Esophagus squamous epithelium (tissue), 5 donors: Measurements from ENCODE around the gene DET1. TPM values are rescaled to one million over a fixed set of nuclear protein-coding genes. Genes with fewer than 3 reads are reported as not detected.
"Not testable (repeated sequence)": the region's sequence is repeated elsewhere in the genome, so short reads cannot be mapped to it uniquely, and the experiment has no call there.

Source experiments
- DNase-seq: peaks from one replicate; lab custom pipeline; 2025; lab: John Stamatoyannopoulos, UW
- H3K27ac ChIP-seq, 4 donors: fragments of 200-600 bp; sonication (generic); one replicate each; pipeline ENCODE4 v1.5.1; 2016 to 2019; ENCODE audit warnings: mild to moderate bottlenecking in 1 of 4
- H3K27me3 ChIP-seq, 4 donors: fragments of 200-600 bp; sonication (generic); 1 replicate in 3 of 4; 2 replicates in 1 of 4; pipeline versions ENCODE4 v1.5.1 to v1.6.0; 2017 to 2021; ENCODE audit warnings: antibody characterized with exemption in 1 of 4
- H3K36me3 ChIP-seq, 3 donors: fragments of 200-600 bp; sonication (generic); one replicate each; pipeline ENCODE4 v1.5.1; 2016 to 2019
- H3K4me1 ChIP-seq, 3 donors: fragments of 200-600 bp; sonication (generic); one replicate each; pipeline ENCODE4 v1.5.1; 2017 to 2019
- H3K4me3 ChIP-seq, 4 donors: fragments of 200-600 bp; sonication (generic); 1 replicate in 3 of 4; 2 replicates in 1 of 4; pipeline ENCODE4 v1.5.1; 2016 to 2019; ENCODE audit warnings: mild to moderate bottlenecking in 2 of 4, moderate library complexity in 1 of 4
- H3K9me3 ChIP-seq, 3 donors: fragments of 200-600 bp; sonication (generic); one replicate each; pipeline ENCODE4 v1.5.1; 2016 to 2019
- CTCF ChIP-seq, 6 experiments: fragments of 450-650 bp in 4 of 6; fragments of 200-600 bp in 2 of 6; sonication (generic) in 2 of 6; IDR thresholded peaks; one replicate each; pipeline ENCODE4 v1.5.1; 2016 to 2019; ENCODE audit warnings: antibody characterized with exemption in 6 of 6, mild to moderate bottlenecking in 4 of 6, moderate library complexity in 4 of 6
- POLR2A ChIP-seq, 4 donors: fragments of 450-650 bp; IDR thresholded peaks; one replicate each; pipeline ENCODE4 v1.6.1; 2017; ENCODE audit warnings: antibody characterized with exemption in 4 of 4, mild to moderate bottlenecking in 4 of 4, moderate library complexity in 3 of 4
- WGBS, 2 donors: methylation state at CpG; one replicate each; pipeline ENCODE4 v1.1.5; 2018; 5-methylcytosine and 5-hydroxymethylcytosine counted together
- intact Hi-C: fragments of 100-400 bp; cut with DNase I; formaldehyde crosslinking; loops from one replicate; pipeline ENCODE4 v1.15.0; 2022
- total RNA-seq, 4 donors: library from RNA; depleted of rRNA; stranded (reverse); fragments of >200 nt; gene quantifications; one replicate each; pipeline ENCODE4 v1.1.0, GENCODE V29; 2016
- donor health status: DM: yes; HTN: yes; CAD: no.

DET1 gene
- total RNA-seq, 4 donors from 2014 or later, result 1.8 to 4.2 (median 2.3) TPM

DNA sequence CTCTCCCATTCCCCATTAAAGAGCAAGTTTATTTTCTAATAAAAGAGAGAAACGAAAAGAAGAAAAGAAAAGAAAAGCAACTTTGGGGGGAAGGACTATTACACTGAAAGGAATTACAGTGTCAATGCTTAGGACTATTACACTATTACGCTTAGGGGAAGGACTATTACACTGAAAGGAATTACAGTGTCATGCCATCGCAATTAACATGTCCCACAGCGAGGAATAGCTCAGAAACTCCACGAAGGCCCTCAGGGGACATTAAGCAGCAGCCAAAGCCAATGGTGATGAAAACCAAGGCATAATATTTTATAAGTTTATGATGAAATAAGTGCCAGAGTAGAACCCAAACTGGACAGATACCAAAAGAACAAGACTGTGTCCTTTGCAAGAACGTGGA, 22.1 kb upstream of the DET1 start:
- DNase-seq, result no peak
- no peaks in the 10 kb centered on the region for H3K9me3 ChIP-seq
- H3K27ac ChIP-seq, result no peak overlapping the region
- no peaks in the 10 kb centered on the region for H3K4me1 ChIP-seq
- intact Hi-C loops, result no loop called here
- H3K27me3 ChIP-seq, result peaks cover 0 to 13% (median 0%) of the 10 kb centered on the region in 4 donors
- no peak for TF ChIP-seq POLR2A (IDR thresholded peaks at IDR 0.05)
- TF ChIP-seq CTCF (IDR thresholded peaks at IDR 0.05), result no peak
- WGBS, 2 donors, result 63 to 72% methylated on average over 5 to 6 of the region's 6 CpGs
- H3K4me3 ChIP-seq, result no peak overlapping the region
- no peaks in the 10 kb centered on the region for H3K36me3 ChIP-seq

GRCh38 chr15:88564741-88565140, 18.3 kb upstream of the DET1 start:
- no peak overlapping the region for H3K4me3 ChIP-seq
- 70 to 80% methylated on average over 3 of the region's 3 CpGs for WGBS, 2 donors
- DNase-seq, result no peak
- no peaks in the 10 kb centered on the region for H3K36me3 ChIP-seq
- no peak overlapping the region for H3K27ac ChIP-seq
- TF ChIP-seq CTCF (IDR thresholded peaks at IDR 0.05) (no peak), POLR2A (IDR thresholded peaks at IDR 0.05) (no peak)
- no peaks in the 10 kb centered on the region for H3K4me1 ChIP-seq
- no peaks in the 10 kb centered on the region for H3K9me3 ChIP-seq
- H3K27me3 ChIP-seq, result peaks cover 0 to 13% (median 0%) of the 10 kb centered on the region in 4 donors
- intact Hi-C loops, result no loop called here

- Histone ChIP-seq H3K27me3 (peaks cover 0 to 13% (median 0%) of the 10 kb centered on the region in 4 donors), H3K27ac (no peak overlapping the region), H3K36me3 (no peaks in the 10 kb centered on the region), H3K9me3 (no peaks in the 10 kb centered on the region), H3K4me1 (no peaks in the 10 kb centered on the region), H3K4me3 (no peak overlapping the region)
- intact Hi-C loops, result no loop called here
- TF ChIP-seq POLR2A (IDR thresholded peaks at IDR 0.05) (no peak), CTCF (IDR thresholded peaks at IDR 0.05) (no peak)
- 69 to 72% methylated on average over 5 of the region's 5 CpGs for WGBS, 2 donors
- DNase-seq, result no peak
Observed at GRCh38 chr15:88563638-88564037, 17.2 kb upstream of the DET1 start.

DNA sequence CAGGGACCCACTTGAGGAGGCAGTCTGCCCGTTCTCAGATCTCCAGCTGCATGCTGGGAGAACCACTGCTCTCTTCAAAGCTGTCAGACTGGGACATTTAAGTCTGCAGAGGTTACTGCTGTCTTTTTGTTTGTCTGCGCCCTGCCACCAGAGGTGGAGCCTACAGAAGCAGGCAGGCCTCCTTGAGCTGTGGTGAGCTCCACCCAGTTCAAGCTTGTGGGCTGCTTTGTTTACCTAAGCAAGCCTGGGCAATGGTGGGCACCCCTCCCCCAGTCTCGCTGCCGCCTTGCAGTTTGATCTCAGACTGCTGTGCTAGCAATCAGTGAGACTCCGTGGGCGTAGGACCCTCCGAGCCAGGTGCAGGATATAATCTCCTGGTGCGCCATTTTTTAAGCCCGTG, 13.1 kb upstream of the DET1 start:
- intact Hi-C loops, H3K27ac ChIP-seq, H3K36me3 ChIP-seq, H3K4me1 ChIP-seq, H3K9me3 ChIP-seq, H3K4me3 ChIP-seq, H3K27me3 ChIP-seq, DNase-seq: not testable (repeated sequence)
- WGBS, 2 donors, result 74% methylated on average over 7 of the region's 9 CpGs; no CpG with 5 or more reads in 1 of the 2 donors

DNA sequence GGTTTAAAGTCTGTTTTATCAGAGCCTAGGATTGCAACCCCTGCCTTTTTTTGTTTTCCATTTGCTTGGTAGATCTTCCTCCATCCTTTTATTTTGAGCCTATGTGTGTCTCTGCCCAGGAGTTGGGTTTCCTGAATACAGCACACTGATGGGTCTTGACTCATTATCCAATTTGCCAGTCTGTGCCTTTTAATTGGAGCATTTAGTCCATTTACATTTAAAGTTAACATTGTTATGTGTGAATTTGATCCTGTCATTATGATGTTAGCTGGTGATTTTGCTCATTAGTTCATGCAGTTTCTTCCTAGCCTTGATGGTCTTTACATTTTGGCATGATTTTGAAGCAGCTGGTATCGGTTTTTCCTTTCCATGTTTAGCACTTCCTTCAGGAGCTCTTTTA, 11.5 kb upstream of the DET1 start:
- H3K27me3 ChIP-seq, H3K4me1 ChIP-seq, H3K36me3 ChIP-seq, H3K4me3 ChIP-seq, DNase-seq, H3K9me3 ChIP-seq, intact Hi-C loops, H3K27ac ChIP-seq: not testable (repeated sequence)
- WGBS, 2 donors, result 61 to 64% methylated on average over 1 of the region's 1 CpG

GRCh38 chr15:88548009-88548408, 1.5 kb upstream of the DET1 start:
- H3K27ac ChIP-seq, H3K4me3 ChIP-seq, H3K9me3 ChIP-seq, H3K36me3 ChIP-seq, DNase-seq, intact Hi-C loops, H3K27me3 ChIP-seq: not testable (repeated sequence)
- H3K4me1 ChIP-seq, result peaks cover 0 to 12% (median 0%) of the 10 kb centered on the region in 3 donors
- 52 to 67% methylated on average over 1 of the region's 1 CpG for WGBS, 2 donors

DNA sequence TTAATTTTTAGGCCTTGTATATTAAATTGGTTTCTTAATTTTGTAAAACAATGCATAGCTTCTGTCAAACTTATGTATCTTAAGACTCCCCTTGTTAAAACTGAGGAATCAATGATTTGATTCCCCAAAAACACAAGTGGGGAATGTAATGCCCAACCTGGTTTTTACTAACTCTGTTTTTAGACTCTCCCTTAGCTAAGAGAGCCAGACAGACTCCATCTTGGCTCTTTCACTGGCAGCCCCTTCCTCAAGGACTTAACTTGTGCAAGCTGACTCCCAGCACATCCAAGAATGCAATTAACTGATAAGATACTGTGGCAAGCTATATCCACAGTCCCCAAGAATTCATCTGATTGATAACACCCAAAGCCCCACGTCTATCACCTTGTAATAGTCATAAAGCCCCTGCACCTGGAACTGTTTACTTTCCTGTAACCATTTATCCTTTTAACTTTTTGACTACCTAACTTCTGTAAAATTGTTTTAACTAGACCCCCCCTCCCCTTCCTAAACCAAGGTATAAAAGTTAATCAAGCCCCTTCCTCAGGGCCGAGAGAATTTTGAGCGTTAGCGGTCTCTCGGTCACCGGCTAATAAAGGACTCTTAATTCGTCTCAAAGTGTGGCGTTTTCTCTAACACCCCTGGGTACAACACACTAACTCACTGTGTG, 768 bp downstream of the DET1 start:
- H3K9me3 ChIP-seq, DNase-seq, H3K36me3 ChIP-seq, intact Hi-C loops, H3K27me3 ChIP-seq: not testable (repeated sequence)
- peaks cover 0 to 12% (median 0%) of the 10 kb centered on the region in 3 donors for H3K4me1 ChIP-seq
- peak overlapping the region; percentile 78 to 90 (median 88) for H3K27ac ChIP-seq
- peak overlapping the region; percentile 50 to 84 (median 70) for H3K4me3 ChIP-seq
- 0 to 11% methylated on average over 2 to 7 of the region's 8 CpGs for WGBS, 2 donors
